IMR-90 (cell line): ENCODE results near the gene PCBD1. TPM values are rescaled to one million over a fixed set of nuclear protein-coding genes. Genes with fewer than 3 reads are reported as not detected.
"Not testable (repeated sequence)": the region's sequence is repeated elsewhere in the genome, so short reads cannot be mapped to it uniquely, and the experiment has no call there.

Experiments
- ATAC-seq: fragments of 200-7000 bp; cut with Tn5 transposase; 2 replicates; pipeline ENCODE4 v1.9.1; 2020; ENCODE audit warnings: low read depth, mild to moderate bottlenecking, moderate library complexity
- BruUV-seq: library from RNA; stranded (reverse); fragments of 400-500 nt; replicated peaks from 2 replicates; lab custom pipeline; 2021; lab: Mats Ljungman, UMichigan
- CTCF ChIA-PET: fragments of 300-600 bp; formaldehyde crosslinking; extraction: SDS; loops from one replicate; lab custom pipeline; 2021; ENCODE audit warnings: antibody characterized with exemption; lab: Yijun Ruan, JAX
- POLR2A ChIA-PET: fragments of 300-600 bp; sonication (Branson Sonifier 250); formaldehyde crosslinking; loops from one replicate; lab custom pipeline; 2022; ENCODE audit warnings: antibody characterized with exemption; ENCODE audit not compliant: unreplicated experiment; lab: Charles Lee
- DNase-seq: peaks from one replicate; pipeline ENCODE4 v3.0.0; 2013
- H2AFZ ChIP-seq: replicated peaks from 2 replicates; pipeline ENCODE3; 2013; ENCODE audit warnings: low read length, mild to moderate bottlenecking; ENCODE audit not compliant: poor library complexity
- H2AK5ac ChIP-seq: 2 replicates; pipeline ENCODE4 v1.6.1; 2013; ENCODE audit warnings: low read depth, low read length, inconsistent platforms
- H2AK9ac ChIP-seq: replicated peaks from 2 replicates; pipeline ENCODE3; 2013; ENCODE audit warnings: mild to moderate bottlenecking, low read depth, low read length, moderate library complexity; ENCODE audit not compliant: poor library complexity
- H2BK120ac ChIP-seq: 2 replicates; pipeline ENCODE4 v1.6.1; 2013; ENCODE audit warnings: low read depth, low read length, inconsistent platforms
- H2BK15ac ChIP-seq: 3 replicates; pipeline ENCODE4 v1.6.1; 2013; ENCODE audit warnings: low read depth, low read length, inconsistent platforms
- H2BK20ac ChIP-seq: 2 replicates; pipeline ENCODE4 v1.6.1; 2013; ENCODE audit warnings: low read depth, mild to moderate bottlenecking, inconsistent platforms, low read length, moderate library complexity
- H2BK5ac ChIP-seq: 2 replicates; pipeline ENCODE4 v1.6.1; 2013; ENCODE audit warnings: mild to moderate bottlenecking, low read depth, low read length, inconsistent platforms; ENCODE audit not compliant: poor library complexity, severe bottlenecking
- H3K14ac ChIP-seq: replicated peaks from 2 replicates; pipeline ENCODE4 v1.6.1; 2013; ENCODE audit warnings: low read depth, low read length, inconsistent platforms
- H3K18ac ChIP-seq: 2 replicates; pipeline ENCODE4 v1.6.1; 2013; ENCODE audit warnings: low read depth, low read length, control low read depth
- H3K23ac ChIP-seq: 2 replicates; pipeline ENCODE4 v1.6.1; 2013; ENCODE audit warnings: low read depth, low read length, inconsistent platforms
- H3K27ac ChIP-seq: 2 replicates; pipeline ENCODE4 v1.5.1; 2013; ENCODE audit warnings: mild to moderate bottlenecking, control low read depth, low read length; ENCODE audit not compliant: insufficient read depth
- H3K27me3 ChIP-seq: 2 replicates; pipeline ENCODE4 v1.6.1; 2013; ENCODE audit warnings: low read length; ENCODE audit not compliant: control insufficient read depth, insufficient read depth
- H3K36me3 ChIP-seq: 2 replicates; pipeline ENCODE4 v1.6.1; 2013; ENCODE audit warnings: low read length, mixed read lengths; ENCODE audit not compliant: control insufficient read depth, insufficient read depth
- H3K4ac ChIP-seq: 2 replicates; pipeline ENCODE4 v1.6.1; 2013; ENCODE audit warnings: low read depth, low read length, inconsistent platforms
- H3K4me1 ChIP-seq: 2 replicates; pipeline ENCODE4 v1.6.1; 2013; ENCODE audit warnings: low read length, mixed read lengths; ENCODE audit not compliant: control insufficient read depth, insufficient read depth
- H3K4me2 ChIP-seq: 2 replicates; pipeline ENCODE4 v1.6.1; 2013; ENCODE audit warnings: low read depth, mild to moderate bottlenecking, control low read depth, low read length, moderate library complexity
- H3K4me3 ChIP-seq: 2 replicates; pipeline ENCODE4 v1.5.1; 2013; ENCODE audit warnings: low read depth, mild to moderate bottlenecking, control low read depth, low read length, moderate library complexity; ENCODE audit not compliant: insufficient read depth
- H3K56ac ChIP-seq: 2 replicates; pipeline ENCODE4 v1.6.1; 2013; ENCODE audit warnings: low read length, inconsistent platforms; ENCODE audit not compliant: insufficient read depth; ENCODE audit errors: extremely low read depth
- H3K79me1 ChIP-seq, 2 experiments: 2 replicates each; pipeline ENCODE4 v1.6.1; 2013; ENCODE audit warnings: low read length in 2 of 2, inconsistent platforms in 1 of 2, low read depth in 1 of 2
- H3K9ac ChIP-seq: 2 replicates; pipeline ENCODE4 v1.6.1; 2013; ENCODE audit warnings: low read depth, low read length, control low read depth
- H3K9me1 ChIP-seq: 2 replicates; pipeline ENCODE4 v1.6.1; 2013; ENCODE audit warnings: low read length, inconsistent platforms; ENCODE audit not compliant: insufficient read depth
- H3K9me3 ChIP-seq: 2 replicates; pipeline ENCODE4 v1.6.1; 2013; ENCODE audit warnings: low read length; ENCODE audit not compliant: control insufficient read depth, insufficient read depth
- H4K20me1 ChIP-seq: 2 replicates; pipeline ENCODE4 v1.6.1; 2013; ENCODE audit warnings: low read length, inconsistent platforms; ENCODE audit not compliant: insufficient read depth
- H4K5ac ChIP-seq: 2 replicates; pipeline ENCODE4 v1.6.1; 2013; ENCODE audit warnings: mild to moderate bottlenecking, low read depth, low read length, control low read depth
- H4K8ac ChIP-seq, 2 experiments: 2 replicates each; pipeline ENCODE4 v1.6.1; 2013; ENCODE audit warnings: low read depth in 2 of 2, low read length in 2 of 2, control low read depth in 1 of 2, inconsistent platforms in 1 of 2
- H4K91ac ChIP-seq: 2 replicates; pipeline ENCODE4 v1.6.1; 2013; ENCODE audit warnings: low read depth, low read length, inconsistent platforms; ENCODE audit not compliant: insufficient read depth
- WGBS, 2 experiments: methylation state at CpG; one replicate each; pipeline versions ENCODE4 v1.1.5 to v1.1.7; 2013; ENCODE audit warnings: missing lambda C conversion rate in 2 of 2; ENCODE audit not compliant: insufficient read length in 1 of 2; ENCODE audit errors: extremely low coverage in 2 of 2; 5-methylcytosine and 5-hydroxymethylcytosine counted together
- dilution Hi-C: fragments of 300-500 bp; cut with HindIII; formaldehyde crosslinking; loops from one replicate; pipeline ENCODE4 v1.14.3; 2018; ENCODE audit warnings: low sequenced_read_pairs; ENCODE audit not compliant: unreplicated experiment
- in situ Hi-C: fragments of 300-500 bp; cut with MboI; formaldehyde crosslinking; loops from 3 replicates; pipeline ENCODE4 v1.14.3; 2019; ENCODE audit warnings: low sequenced_read_pairs, inconsistent platforms, mixed read lengths
- intact Hi-C: fragments of 100-400 bp; cut with micrococcal nuclease; formaldehyde crosslinking; loops from 2 replicates; pipeline ENCODE4 v1.10.0; 2022
- polyA plus RNA-seq, 3 experiments: library from polyadenylated mRNA; depleted of rRNA; stranded (reverse); fragments of >200 nt; gene quantifications; 2 replicates each; pipeline ENCODE4 v1.2.3, GENCODE V29; 2012; ENCODE audit warnings: low replicate concordance in 1 of 3
- total RNA-seq: library from RNA; depleted of rRNA; stranded (reverse); fragments of >200 nt; gene quantifications from 2 replicates; pipeline ENCODE4 v1.2.3, GENCODE V29; 2012

PCBD1 gene
- total and polyA plus RNA-seq, 2 of the 4 experiments (the other 2 are of a cell fraction) = 15.8 to 31.6 TPM

GRCh38 chr10:70861495-70862197, 26.7 kb downstream of the PCBD1 start:
- BruUV-seq, H3K4me1 ChIP-seq: not testable (repeated sequence)

More at GRCh38 chr10:70861495-70862197, 26.7 kb downstream of the PCBD1 start:
- H3K4me3 ChIP-seq, H2BK20ac ChIP-seq, H3K9ac ChIP-seq, H3K14ac ChIP-seq, H3K23ac ChIP-seq, POLR2A ChIA-PET, in situ Hi-C loops, H2BK15ac ChIP-seq, H3K9me3 ChIP-seq, H3K9me1 ChIP-seq, H3K4ac ChIP-seq, H4K8ac ChIP-seq, intact Hi-C loops, H3K18ac ChIP-seq, CTCF ChIA-PET, DNase-seq, H2AK5ac ChIP-seq, H4K91ac ChIP-seq, H4K20me1 ChIP-seq, H3K79me1 ChIP-seq, dilution Hi-C loops, H2AK9ac ChIP-seq, H2BK120ac ChIP-seq, H2BK5ac ChIP-seq, H3K56ac ChIP-seq, H3K27ac ChIP-seq, H4K5ac ChIP-seq, H3K4me2 ChIP-seq, H2AFZ ChIP-seq, ATAC-seq, H3K27me3 ChIP-seq: not testable (repeated sequence)
- 100% methylated on average over 12 of the region's 42 CpGs; no CpG with 5 or more reads in 1 of the 2 experiments for WGBS, 2 experiments
- H3K36me3 ChIP-seq = peaks cover 23% of the 10 kb centered on the region
